Endothelial cell (in vitro differentiated cells): Measurements from ENCODE around the gene CX3CL1. TPM values are rescaled to one million over a fixed set of nuclear protein-coding genes. Genes with fewer than 3 reads are reported as not detected.
"Not testable (repeated sequence)": the region's sequence is repeated elsewhere in the genome, so short reads cannot be mapped to it uniquely, and the experiment has no call there.

Experiments used
- DNase-seq: peaks from one replicate; pipeline ENCODE4 v3.0.0; 2021; ENCODE audit warnings: low spot score
- H3K27ac Mint-ChIP-seq: one replicate; pipeline ENCODE4 v1.8.0; 2021; ENCODE audit warnings: mixed read lengths, inconsistent platforms; ENCODE audit not compliant: unreplicated experiment
- H3K27me3 Mint-ChIP-seq: one replicate; pipeline ENCODE4 v1.8.0; 2021; ENCODE audit warnings: mild to moderate bottlenecking, moderate library complexity, mixed read lengths, inconsistent platforms; ENCODE audit not compliant: unreplicated experiment
- H3K36me3 Mint-ChIP-seq: one replicate; pipeline ENCODE4 v1.8.0; 2021; ENCODE audit warnings: mild to moderate bottlenecking, low read depth, mixed read lengths, inconsistent platforms; ENCODE audit not compliant: unreplicated experiment
- H3K4me1 Mint-ChIP-seq: one replicate; pipeline ENCODE4 v1.8.0; 2021; ENCODE audit warnings: mild to moderate bottlenecking, mixed read lengths, inconsistent platforms; ENCODE audit not compliant: unreplicated experiment
- H3K4me3 Mint-ChIP-seq: one replicate; pipeline ENCODE4 v1.8.0; 2021; ENCODE audit warnings: mild to moderate bottlenecking, mixed read lengths, inconsistent platforms; ENCODE audit not compliant: unreplicated experiment
- H3K9me3 Mint-ChIP-seq: one replicate; pipeline ENCODE4 v1.8.0; 2021; ENCODE audit warnings: mixed read lengths, inconsistent platforms; ENCODE audit not compliant: unreplicated experiment
- total RNA-seq: library from RNA; stranded (reverse); fragmentation: NEBNext Ultra II Directional; extraction: Animal tissue kit (Norgen Biotek cat#: 25700); gene quantifications from one replicate; pipeline ENCODE4 v1.2.1, GENCODE V29; 2021; ENCODE audit not compliant: unreplicated experiment
- TF ChIP-seq, protein P1 (sequence below): fragments of 200-600 bp; sonication (generic); IDR thresholded peaks from one replicate; pipeline ENCODE4 v1.5.0; 2021; ENCODE audit warnings: antibody characterized with exemption; ENCODE audit not compliant: unreplicated experiment

CX3CL1 gene
- total RNA-seq, 1 donor from 2014 or later: 9.2 TPM

DNA sequence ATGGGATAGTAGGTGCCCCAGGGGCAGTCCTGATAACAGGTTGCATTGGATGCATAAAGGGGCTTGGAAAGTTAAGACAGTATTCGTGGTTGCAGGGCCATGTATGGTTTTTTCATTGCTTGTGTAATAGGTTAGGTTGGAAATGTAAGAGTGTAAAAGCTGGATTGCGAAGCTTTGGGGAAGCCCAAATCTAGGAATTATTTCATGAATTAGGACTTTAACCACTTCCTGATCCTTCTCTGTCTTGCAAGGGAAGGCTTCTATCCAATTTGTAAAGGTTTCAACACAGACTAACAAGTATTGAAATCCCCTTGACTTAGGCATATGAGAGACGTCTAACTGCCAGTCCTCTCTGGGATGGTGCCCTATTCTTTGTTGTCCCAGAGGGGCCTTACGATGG is 24.5 kb downstream of the CX3CL1 start:
- Mint-ChIP-seq H3K27me3 (peaks cover 4% of the 10 kb centered on the region), H3K36me3 (no peaks in the 10 kb centered on the region), H3K4me3 (no peak overlapping the region)

DNA sequence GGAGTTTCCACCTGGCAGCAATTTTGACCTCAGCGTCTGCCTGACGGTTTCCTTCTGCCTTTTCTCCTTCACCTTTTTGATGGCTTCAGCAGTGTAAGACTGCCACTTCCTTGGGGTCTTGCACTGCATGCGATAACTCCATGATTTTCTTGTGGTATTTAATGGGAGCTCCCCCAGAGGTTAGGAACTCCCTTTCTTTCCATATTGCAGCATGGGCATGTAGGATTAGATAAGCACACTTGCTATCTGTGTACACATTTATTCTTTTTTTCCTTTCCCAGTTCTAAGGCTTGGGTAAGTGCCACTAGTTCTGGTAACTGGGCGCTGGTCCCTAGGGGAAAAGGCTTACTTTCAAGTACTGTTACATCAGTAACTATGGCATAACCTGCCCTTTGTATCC is 25.2 kb downstream of the CX3CL1 start:
- H3K27me3 Mint-ChIP-seq, H3K36me3 Mint-ChIP-seq, H3K9me3 Mint-ChIP-seq, DNase-seq, H3K4me3 Mint-ChIP-seq, H3K4me1 Mint-ChIP-seq, H3K27ac Mint-ChIP-seq: not testable (repeated sequence)

More for the DNA sequence above, 24.5 kb downstream of the CX3CL1 start:
- H3K27ac Mint-ChIP-seq: no peak overlapping the region
- no peak for DNase-seq
- no peaks in the 10 kb centered on the region for H3K4me1 Mint-ChIP-seq
- H3K9me3 Mint-ChIP-seq: no peaks in the 10 kb centered on the region
- TF ChIP-seq, protein P1, sequence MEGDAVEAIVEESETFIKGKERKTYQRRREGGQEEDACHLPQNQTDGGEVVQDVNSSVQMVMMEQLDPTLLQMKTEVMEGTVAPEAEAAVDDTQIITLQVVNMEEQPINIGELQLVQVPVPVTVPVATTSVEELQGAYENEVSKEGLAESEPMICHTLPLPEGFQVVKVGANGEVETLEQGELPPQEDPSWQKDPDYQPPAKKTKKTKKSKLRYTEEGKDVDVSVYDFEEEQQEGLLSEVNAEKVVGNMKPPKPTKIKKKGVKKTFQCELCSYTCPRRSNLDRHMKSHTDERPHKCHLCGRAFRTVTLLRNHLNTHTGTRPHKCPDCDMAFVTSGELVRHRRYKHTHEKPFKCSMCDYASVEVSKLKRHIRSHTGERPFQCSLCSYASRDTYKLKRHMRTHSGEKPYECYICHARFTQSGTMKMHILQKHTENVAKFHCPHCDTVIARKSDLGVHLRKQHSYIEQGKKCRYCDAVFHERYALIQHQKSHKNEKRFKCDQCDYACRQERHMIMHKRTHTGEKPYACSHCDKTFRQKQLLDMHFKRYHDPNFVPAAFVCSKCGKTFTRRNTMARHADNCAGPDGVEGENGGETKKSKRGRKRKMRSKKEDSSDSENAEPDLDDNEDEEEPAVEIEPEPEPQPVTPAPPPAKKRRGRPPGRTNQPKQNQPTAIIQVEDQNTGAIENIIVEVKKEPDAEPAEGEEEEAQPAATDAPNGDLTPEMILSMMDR: no peak

DNA sequence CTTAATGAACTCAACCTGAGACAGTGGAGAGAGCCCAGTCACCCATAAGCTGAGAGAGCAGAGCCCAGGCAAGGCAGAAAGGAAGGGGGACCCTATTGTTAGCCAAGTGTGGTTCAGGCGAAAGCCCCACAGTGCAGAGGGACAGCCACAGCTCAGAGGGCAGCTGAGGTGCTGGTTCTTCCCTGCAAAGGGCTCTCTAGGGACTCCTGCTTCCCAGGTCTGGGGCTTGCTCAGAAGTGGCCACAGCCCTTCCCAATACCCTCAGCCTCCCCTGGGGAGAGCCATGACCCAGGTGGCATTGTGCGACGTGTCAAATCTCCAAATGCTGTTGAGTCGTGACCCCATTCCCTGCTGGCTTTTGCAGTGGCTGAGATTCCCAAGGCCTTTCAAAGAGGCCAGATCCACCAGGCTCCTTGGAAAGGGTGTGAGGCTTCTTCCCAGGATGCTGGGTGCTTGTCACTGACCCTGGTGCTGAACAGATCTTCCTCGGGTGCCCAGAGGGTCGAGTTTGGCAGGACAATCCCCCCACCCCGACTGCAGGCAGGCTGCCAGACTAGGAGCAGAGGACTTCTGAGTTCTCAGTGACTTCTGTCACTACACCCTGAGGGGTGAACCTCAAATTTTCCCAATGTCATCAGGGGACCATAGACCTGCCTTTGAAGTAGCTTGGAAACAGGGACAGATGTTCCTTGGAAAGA is 29.8 kb downstream of the CX3CL1 start:
- no peak for DNase-seq
- Mint-ChIP-seq H3K36me3 (no peaks in the 10 kb centered on the region), H3K4me1 (peaks cover 3% of the 10 kb centered on the region), H3K4me3 (no peak overlapping the region), H3K27ac (no peak overlapping the region), H3K27me3 (peaks cover 5% of the 10 kb centered on the region), H3K9me3 (no peaks in the 10 kb centered on the region)
- TF ChIP-seq, protein P1: no peak

DNA sequence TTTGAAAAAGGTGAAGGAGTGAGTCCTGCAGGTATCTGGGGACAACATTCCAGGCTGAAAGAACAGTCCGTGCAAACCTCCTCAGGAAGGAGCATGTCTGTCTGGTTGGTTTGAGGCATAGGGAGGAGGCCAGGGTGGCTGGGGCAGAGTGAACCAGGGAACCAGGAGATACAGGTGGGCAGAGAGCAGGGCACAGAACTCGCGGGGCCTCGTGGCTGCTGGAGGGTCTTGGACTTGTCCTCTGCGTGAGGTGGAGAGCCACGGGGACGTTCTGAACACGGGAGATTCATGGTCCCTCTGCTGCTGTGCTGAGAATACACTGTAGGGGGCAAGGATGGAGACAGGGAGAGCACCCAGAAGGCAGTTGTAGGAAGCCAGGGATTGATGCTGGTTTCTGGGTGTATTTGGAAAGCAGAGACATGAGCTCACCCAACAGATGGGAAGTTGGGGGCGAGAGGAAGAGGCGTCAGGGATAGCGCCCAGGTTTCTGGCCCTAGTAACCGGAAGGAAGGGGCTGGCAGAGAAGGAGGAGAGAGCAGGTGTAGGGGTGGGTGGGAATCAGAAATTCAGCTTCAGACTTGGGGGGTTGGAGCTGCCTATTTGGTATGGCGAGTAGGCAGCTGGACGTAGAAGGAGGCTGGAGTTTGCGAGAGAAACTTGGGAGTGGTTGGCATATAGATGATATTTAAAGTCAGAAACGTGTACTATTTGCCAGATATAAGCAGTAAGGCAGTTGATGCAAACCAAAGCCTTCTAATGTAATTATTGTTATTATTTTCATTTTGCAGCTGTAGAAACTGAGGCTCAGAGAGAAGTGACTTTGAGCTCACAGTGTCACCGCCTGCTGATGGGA is 31.9 kb downstream of the CX3CL1 start, which contains the start of gene CCL17:
Gene CCL17 (plus strand): TSS at position 803 of the 853 bp plus-strand sequence. CDS start 9,166 bp downstream, outside the sequence.
- Mint-ChIP-seq H3K27ac (no peak within 1 kb of the TSS), H3K4me1 (peaks cover 8% of the 10 kb centered on the region), H3K36me3 (no peaks in the 10 kb centered on the region), H3K9me3 (no peaks in the 10 kb centered on the region), H3K4me3 (no peak within 1 kb of the TSS), H3K27me3 (peaks cover 8% of the 10 kb centered on the region)
- TF ChIP-seq, protein P1: no peak
- DNase-seq: no peak

DNA sequence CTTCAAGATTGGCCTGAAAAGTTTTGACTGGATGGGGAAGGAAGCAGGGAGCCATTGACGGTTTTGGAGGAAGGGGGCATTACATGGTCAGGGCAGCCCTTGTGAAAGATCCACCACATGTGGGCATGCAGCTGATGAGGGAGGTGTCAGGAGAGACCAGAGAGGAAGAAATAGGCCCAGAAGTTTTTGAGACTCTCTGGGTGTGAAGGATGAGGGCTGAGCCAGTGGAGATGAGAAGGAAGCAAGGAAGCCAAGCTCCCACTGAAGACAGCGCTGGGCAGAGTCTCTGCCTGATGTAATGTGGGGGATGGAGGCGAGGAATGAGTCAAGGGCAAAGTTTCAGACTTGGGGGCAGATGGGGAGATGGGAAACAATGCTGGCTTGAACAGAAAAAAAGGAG is 32.8 kb downstream of the CX3CL1 start:
- TF ChIP-seq, protein P1: no peak
- Mint-ChIP-seq H3K27me3 (peaks cover 11% of the 10 kb centered on the region), H3K4me1 (peaks cover 12% of the 10 kb centered on the region), H3K36me3 (no peaks in the 10 kb centered on the region), H3K9me3 (no peaks in the 10 kb centered on the region), H3K27ac (no peak overlapping the region), H3K4me3 (no peak overlapping the region)
- DNase-seq: no peak
